ENCODE measurements around the gene CSNK1D.

CSNK1D gene

DNA sequence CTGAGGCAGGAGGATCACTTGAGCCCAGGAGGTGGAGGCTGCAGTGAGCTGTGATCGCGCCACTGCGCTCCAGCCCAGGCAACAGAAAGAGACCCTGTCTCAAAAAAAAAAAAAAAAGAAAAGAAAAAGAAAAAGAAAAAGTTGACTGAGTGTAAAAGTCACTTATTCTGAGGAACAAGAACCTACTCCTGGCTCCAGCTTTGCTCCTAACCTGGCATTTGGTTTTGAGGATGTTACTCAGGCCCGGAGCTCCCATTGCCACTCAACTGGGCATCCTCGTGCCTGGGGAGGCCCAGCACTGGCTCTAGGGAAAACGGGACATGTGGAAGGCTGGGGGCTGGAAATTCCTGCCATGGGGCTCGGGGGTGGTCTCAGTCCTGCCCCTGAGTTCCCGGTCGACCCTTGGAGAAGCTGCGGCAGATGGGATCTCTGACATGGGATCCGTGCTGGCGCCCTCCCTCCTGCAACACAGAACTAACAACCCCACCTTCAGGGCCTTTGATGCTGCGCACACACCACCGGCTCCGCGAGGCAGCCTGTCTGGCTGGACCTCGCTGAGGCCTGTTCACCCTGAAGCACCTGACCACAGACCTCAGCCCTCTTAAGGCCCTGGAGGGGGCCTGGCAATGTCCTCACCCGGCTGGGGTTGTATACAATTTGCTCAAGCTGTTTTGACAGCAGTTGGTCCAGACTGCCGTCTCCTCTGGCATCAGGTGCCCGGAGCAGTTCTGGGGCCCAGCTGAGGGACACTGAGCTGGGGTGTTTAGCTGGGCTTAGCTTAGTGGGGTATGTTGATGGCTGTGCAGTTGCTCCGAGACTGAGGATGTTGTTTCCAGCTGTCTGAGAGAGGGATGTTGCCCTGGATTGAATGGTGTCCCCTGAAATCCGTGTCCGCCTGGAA is 31.6 kb upstream of the CSNK1D start:
- Histone ChIP-seq H3K36me3 (ENCODE audit: insufficient read depth, low read length) (no peaks in the 10 kb centered on the region), H3K4me1 (ENCODE audit: insufficient read depth, low read length) (peaks cover 73% of the 10 kb centered on the region), H3K9me3 (ENCODE audit: insufficient read depth, low read length, severe bottlenecking) (no peaks in the 10 kb centered on the region), H3K9ac (ENCODE audit: low read depth, low read length) (peak overlapping the region; percentile 10; the same call in 1 of the 2 replicates), H3K79me2 (ENCODE audit: insufficient read depth, low read length) (no peaks in the 10 kb centered on the region), H3K4me3 (ENCODE audit: low read depth in 1 of 2, low read length in 2 of 2) (no peak overlapping the region), H2AFZ (ENCODE audit: low read depth, low read length) (no peak overlapping the region), H4K20me1 (ENCODE audit: insufficient read depth, low read length) (no peaks in the 10 kb centered on the region), H3K27me3 (ENCODE audit: insufficient read depth, low read length, poor library complexity) (no peaks in the 10 kb centered on the region), H3K27ac (ENCODE audit: low read length) (peak overlapping the region; percentile 99), H3K4me2 (ENCODE audit: insufficient read depth, low read length) (no peak overlapping the region)
- ATAC-seq (ENCODE audit: insufficient read depth, low read depth): no peak
- peak; percentile 55 for DNase-seq
- no peak for TF ChIP-seq EZH2 (IDR thresholded peaks at IDR 0.05; ENCODE audit: borderline replicate concordance, low read depth, low read length, severe bottlenecking)
- TF ChIP-seq, protein P1, sequence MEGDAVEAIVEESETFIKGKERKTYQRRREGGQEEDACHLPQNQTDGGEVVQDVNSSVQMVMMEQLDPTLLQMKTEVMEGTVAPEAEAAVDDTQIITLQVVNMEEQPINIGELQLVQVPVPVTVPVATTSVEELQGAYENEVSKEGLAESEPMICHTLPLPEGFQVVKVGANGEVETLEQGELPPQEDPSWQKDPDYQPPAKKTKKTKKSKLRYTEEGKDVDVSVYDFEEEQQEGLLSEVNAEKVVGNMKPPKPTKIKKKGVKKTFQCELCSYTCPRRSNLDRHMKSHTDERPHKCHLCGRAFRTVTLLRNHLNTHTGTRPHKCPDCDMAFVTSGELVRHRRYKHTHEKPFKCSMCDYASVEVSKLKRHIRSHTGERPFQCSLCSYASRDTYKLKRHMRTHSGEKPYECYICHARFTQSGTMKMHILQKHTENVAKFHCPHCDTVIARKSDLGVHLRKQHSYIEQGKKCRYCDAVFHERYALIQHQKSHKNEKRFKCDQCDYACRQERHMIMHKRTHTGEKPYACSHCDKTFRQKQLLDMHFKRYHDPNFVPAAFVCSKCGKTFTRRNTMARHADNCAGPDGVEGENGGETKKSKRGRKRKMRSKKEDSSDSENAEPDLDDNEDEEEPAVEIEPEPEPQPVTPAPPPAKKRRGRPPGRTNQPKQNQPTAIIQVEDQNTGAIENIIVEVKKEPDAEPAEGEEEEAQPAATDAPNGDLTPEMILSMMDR (IDR thresholded peaks at IDR 0.05; ENCODE audit: borderline replicate concordance, extremely low read depth, low read length, poor library complexity, severe bottlenecking): no peak

DNA sequence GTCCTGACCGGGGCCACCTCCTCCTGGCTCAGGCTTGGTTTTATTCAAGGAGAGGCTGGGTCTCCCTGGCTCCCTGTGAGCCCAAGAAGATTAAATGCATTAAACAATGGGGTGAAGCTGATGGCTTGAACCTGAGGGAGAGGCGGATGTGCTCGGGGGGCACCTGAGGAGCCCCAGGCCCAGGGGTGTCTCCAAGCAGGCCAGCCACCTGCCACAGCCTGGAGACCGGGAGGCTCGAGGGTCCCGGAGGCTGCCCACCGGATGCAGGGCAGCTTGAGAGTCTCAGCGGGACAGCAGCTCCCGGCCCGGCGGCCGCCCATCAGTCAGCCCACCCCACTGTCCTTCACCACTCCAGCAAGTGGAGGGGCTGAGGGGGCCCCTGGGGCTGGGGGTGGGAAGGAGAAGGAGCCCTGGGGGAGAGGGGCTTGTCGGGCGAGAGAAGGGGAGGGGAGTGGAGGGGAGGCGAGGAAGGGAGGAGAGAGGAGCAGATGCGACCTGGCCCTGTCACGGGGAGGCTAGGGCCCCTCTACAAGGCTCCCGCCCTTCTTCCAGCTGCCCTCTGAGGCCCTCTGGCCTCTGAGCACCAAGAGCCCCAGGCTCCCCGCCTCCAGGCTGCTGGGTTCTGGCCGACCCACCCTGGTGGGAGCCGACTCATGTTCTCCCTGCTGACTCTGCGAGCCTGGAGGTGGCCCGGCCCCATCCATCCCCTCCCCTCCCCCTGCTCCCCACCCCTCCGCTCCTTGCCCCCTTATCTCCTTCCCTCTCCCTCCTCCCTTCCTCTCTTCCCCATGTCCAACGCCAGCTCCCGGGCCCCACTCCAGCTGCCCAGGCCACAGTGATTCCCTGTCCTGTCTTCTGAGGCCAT is 30.7 kb upstream of the CSNK1D start:
- Histone ChIP-seq H3K4me2 (ENCODE audit: insufficient read depth, low read length) (peak overlapping the region; percentile 88), H3K27me3 (ENCODE audit: insufficient read depth, low read length, poor library complexity) (no peaks in the 10 kb centered on the region), H2AFZ (ENCODE audit: low read depth, low read length) (no peak overlapping the region), H3K9me3 (ENCODE audit: insufficient read depth, low read length, severe bottlenecking) (no peaks in the 10 kb centered on the region), H3K9ac (ENCODE audit: low read depth, low read length) (peak overlapping the region; percentile 76), H3K27ac (ENCODE audit: low read length) (peak overlapping the region; percentile 99), H3K4me3 (ENCODE audit: low read depth in 1 of 2, low read length in 2 of 2) (peak overlapping the region in 1 of 2 experiments; percentile 57; a peak in 1 of 4 replicates), H3K4me1 (ENCODE audit: insufficient read depth, low read length) (peaks cover 82% of the 10 kb centered on the region), H3K79me2 (ENCODE audit: insufficient read depth, low read length) (0 out of 2 replicates have a peak, but pooled peaks cover under 1% of the 10 kb centered on the region), H4K20me1 (ENCODE audit: insufficient read depth, low read length) (no peaks in the 10 kb centered on the region), H3K36me3 (ENCODE audit: insufficient read depth, low read length) (no peaks in the 10 kb centered on the region)
- ATAC-seq (ENCODE audit: insufficient read depth, low read depth): no peak; the same call in 1 of the 3 replicates
- DNase-seq: peak; percentile 70
- no peak for TF ChIP-seq EZH2 (IDR thresholded peaks at IDR 0.05; ENCODE audit: borderline replicate concordance, low read depth, low read length, severe bottlenecking)
- TF ChIP-seq, protein P1 (IDR thresholded peaks at IDR 0.05; ENCODE audit: borderline replicate concordance, extremely low read depth, low read length, poor library complexity, severe bottlenecking): no peak

DNA sequence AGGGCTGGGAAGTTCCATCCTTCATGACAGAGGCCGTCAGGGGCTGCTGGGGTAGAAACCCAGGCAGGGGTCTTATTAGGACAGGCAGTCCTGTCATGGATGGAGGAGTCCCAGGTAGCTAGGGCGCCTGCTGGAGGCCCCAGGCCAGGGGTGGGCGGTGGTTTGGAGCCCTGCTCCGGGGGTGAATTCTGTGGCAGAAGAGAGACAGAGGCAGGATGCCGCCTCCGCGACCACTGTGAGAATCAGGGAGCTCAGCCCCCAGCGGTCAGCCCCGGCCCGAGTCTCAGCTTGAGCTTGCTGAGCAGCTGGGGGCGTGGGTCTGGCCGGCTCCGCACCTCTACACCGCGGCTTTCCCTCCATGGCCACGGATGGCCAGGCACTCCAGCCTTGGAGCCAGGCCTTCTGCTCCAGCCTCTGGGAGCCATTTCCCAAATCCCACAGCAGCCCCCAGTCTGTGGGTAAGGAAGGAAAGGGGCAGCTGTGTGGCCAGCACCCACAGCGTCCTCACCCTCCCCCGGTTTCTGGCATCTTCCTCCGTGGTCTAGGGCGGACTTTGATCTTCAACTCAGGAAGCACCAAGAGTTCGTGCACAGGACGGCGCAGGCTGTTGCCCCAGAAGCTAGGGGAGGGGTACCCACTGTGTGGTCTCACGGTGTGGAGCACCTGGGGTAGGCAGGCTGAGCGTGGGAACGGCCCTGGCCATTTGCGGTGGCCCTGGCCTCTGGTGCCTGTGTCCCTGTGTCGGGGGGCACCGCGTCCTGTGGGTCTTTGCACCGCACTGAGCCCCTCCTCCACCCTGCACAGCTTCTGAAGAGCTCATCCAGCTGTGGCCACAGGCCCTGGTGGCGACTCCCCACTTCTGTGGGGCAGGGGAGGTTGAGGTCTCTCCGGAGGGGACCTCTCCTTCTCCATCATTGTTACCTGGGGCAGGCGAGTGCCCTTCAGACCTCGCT is 29.8 kb upstream of the CSNK1D start:
- ATAC-seq (ENCODE audit: insufficient read depth, low read depth): peak; percentile 45
- peak overlapping the region in 1 of 2 experiments; percentile 57; a peak in 3 of 4 replicates for H3K4me3 ChIP-seq (ENCODE audit: low read depth in 1 of 2, low read length in 2 of 2)
- peak overlapping the region; percentile 76 for H3K9ac ChIP-seq (ENCODE audit: low read depth, low read length)
- peak; percentile 90 for DNase-seq
- peaks cover 8% of the 10 kb centered on the region; the same call in 1 of the 2 replicates for H3K79me2 ChIP-seq (ENCODE audit: insufficient read depth, low read length)
- peak overlapping the region; percentile 99 for H3K27ac ChIP-seq (ENCODE audit: low read length)
- H3K36me3 ChIP-seq (ENCODE audit: insufficient read depth, low read length): no peaks in the 10 kb centered on the region
- H3K4me1 ChIP-seq (ENCODE audit: insufficient read depth, low read length): peaks cover 91% of the 10 kb centered on the region
- H3K4me2 ChIP-seq (ENCODE audit: insufficient read depth, low read length): peak overlapping the region; percentile 88
- TF ChIP-seq, protein P1 (IDR thresholded peaks at IDR 0.05; ENCODE audit: borderline replicate concordance, extremely low read depth, low read length, poor library complexity, severe bottlenecking): peak; percentile 2
- no peak for TF ChIP-seq EZH2 (IDR thresholded peaks at IDR 0.05; ENCODE audit: borderline replicate concordance, low read depth, low read length, severe bottlenecking)
- no peaks in the 10 kb centered on the region for H4K20me1 ChIP-seq (ENCODE audit: insufficient read depth, low read length)
- H3K27me3 ChIP-seq (ENCODE audit: insufficient read depth, low read length, poor library complexity): no peaks in the 10 kb centered on the region
- H2AFZ ChIP-seq (ENCODE audit: low read depth, low read length): no peak overlapping the region
- H3K9me3 ChIP-seq (ENCODE audit: insufficient read depth, low read length, severe bottlenecking): no peaks in the 10 kb centered on the region
